Right cardiac atrium (tissue), 5 donors: Measurements from ENCODE around the gene CIROP. TPM values are rescaled to one million over a fixed set of nuclear protein-coding genes. Genes with fewer than 3 reads are reported as not detected.
"Not testable (repeated sequence)": the region's sequence is repeated elsewhere in the genome, so short reads cannot be mapped to it uniquely, and the experiment has no call there.

Experiments used
- ATAC-seq, 2 donors: fragments of 200-7000 bp; cut with Tn5 transposase; one replicate each; pipeline versions ENCODE4 v1.8.0 to v1.9.1; 2020; ENCODE audit warnings: moderate library complexity in 2 of 2, mild to moderate bottlenecking in 1 of 2
- DNase-seq, 3 donors: peaks; one replicate each; pipeline ENCODE4 v3.0.0-alpha.2; 2020
- H3K27ac ChIP-seq: one replicate; pipeline ENCODE4 v1.5.1; 2013; ENCODE audit warnings: mild to moderate bottlenecking, low read length, control low read depth, moderate library complexity
- H3K27me3 ChIP-seq: one replicate; pipeline ENCODE4 v1.6.1; 2013; ENCODE audit not compliant: control insufficient read depth, insufficient read depth
- H3K4me1 ChIP-seq: one replicate; pipeline ENCODE4 v1.6.1; 2013; ENCODE audit warnings: low read length; ENCODE audit not compliant: control insufficient read depth, insufficient read depth
- H3K4me3 ChIP-seq: one replicate; pipeline ENCODE4 v1.5.1; 2013; ENCODE audit warnings: low read length, control low read depth
- H3K9me3 ChIP-seq: one replicate; pipeline ENCODE4 v1.6.1; 2013; ENCODE audit warnings: low read length; ENCODE audit not compliant: control insufficient read depth
- WGBS: extraction: QIAGEN DNeasy Blood & Tissue Kit; methylation state at CpG from one replicate; pipeline ENCODE4 v1.1.7; 2013; 5-methylcytosine and 5-hydroxymethylcytosine counted together
- intact Hi-C, 4 donors: fragments of 100-400 bp; cut with DNase I; formaldehyde crosslinking; loops; one replicate each; pipeline versions ENCODE4 v1.11.0 to v1.14.0; 2022 to 2023
- polyA plus RNA-seq: library from polyadenylated mRNA; stranded (reverse); fragments of 200-250 nt; gene quantifications from one replicate; pipeline ENCODE4 v1.2.3, GENCODE V29; 2013
- total RNA-seq, 4 donors: library from RNA; stranded (reverse); fragmentation: NEBNext Ultra II Directional; extraction: Animal tissue kit (Norgen Biotek cat#: 25700); gene quantifications; one replicate each; pipeline ENCODE4 v1.2.1, GENCODE V29; 2021
- donor health status: healthy with polysubstance abuse.
- donor health status: DM: no; HTN: yes; CAD: no.
- donor health status: DM: no; HTN: no; CAD: no.
- donor health status: DM: no; HTN: yes; CAD: no; lungs with severe emphysema.
- donor health status: DM: yes; HTN: yes; CAD: no.

CIROP gene
- total and polyA plus RNA-seq, 5 donors: not detected

GRCh38 chr14:23112359-23113178 lies 7.8 kb upstream of the CIROP start:
- intact Hi-C loops: no loop called here
- H3K27ac ChIP-seq: no peak overlapping the region
- peaks cover 5% of the 10 kb centered on the region for H3K4me1 ChIP-seq
- DNase-seq (peak in 2 of 3 donors; percentile 71 to 76), ATAC-seq (peak; percentile 64 to 65)
- 34% methylated on average over 12 of the region's 12 CpGs for WGBS
- no peak overlapping the region for H3K4me3 ChIP-seq
- no peaks in the 10 kb centered on the region for H3K9me3 ChIP-seq
- H3K27me3 ChIP-seq: no peaks in the 10 kb centered on the region

- intact Hi-C loops: no loop called here
These were observed 6.0 kb upstream of the CIROP start for GRCh38 chr14:23110579-23111365.

GRCh38 chr14:23109769-23110168 lies 5.0 kb upstream of the CIROP start:
- H3K27me3 ChIP-seq: no peaks in the 10 kb centered on the region
- ATAC-seq: no peak
- H3K4me3 ChIP-seq: no peak overlapping the region
- no peaks in the 10 kb centered on the region for H3K9me3 ChIP-seq
- 86% methylated on average over 1 of the region's 1 CpG for WGBS
- H3K27ac ChIP-seq: no peak overlapping the region
- peaks cover 5% of the 10 kb centered on the region for H3K4me1 ChIP-seq
- DNase-seq: no peak
- intact Hi-C loops: no loop called here

More at GRCh38 chr14:23110579-23111365, 6.0 kb upstream of the CIROP start:
- H3K27me3 ChIP-seq: no peaks in the 10 kb centered on the region
- no peaks in the 10 kb centered on the region for H3K9me3 ChIP-seq
- WGBS: 48% methylated on average over 5 of the region's 5 CpGs
- ATAC-seq (no peak), DNase-seq (no peak)
- H3K4me3 ChIP-seq: no peak overlapping the region
- peaks cover 5% of the 10 kb centered on the region for H3K4me1 ChIP-seq
- no peak overlapping the region for H3K27ac ChIP-seq

- H3K27me3 ChIP-seq, H3K9me3 ChIP-seq, ATAC-seq, H3K4me3 ChIP-seq, H3K4me1 ChIP-seq, intact Hi-C loops, DNase-seq, H3K27ac ChIP-seq: not testable (repeated sequence)
- WGBS: 93% methylated on average over 24 of the region's 24 CpGs
These were observed 3.4 kb upstream of the CIROP start for GRCh38 chr14:23108169-23108568.

GRCh38 chr14:23107620-23108019 lies 2.8 kb upstream of the CIROP start:
- 89% methylated on average over 1 of the region's 5 CpGs for WGBS
- H3K4me1 ChIP-seq, H3K9me3 ChIP-seq, H3K27ac ChIP-seq, DNase-seq, intact Hi-C loops, H3K4me3 ChIP-seq, ATAC-seq, H3K27me3 ChIP-seq: not testable (repeated sequence)

GRCh38 chr14:23106747-23107045 lies 1.9 kb upstream of the CIROP start:
- intact Hi-C loops: no loop called here

GRCh38 chr14:23105348-23105824 lies 597 bp upstream of the CIROP start:
- Histone ChIP-seq H3K4me1 (no peaks in the 10 kb centered on the region), H3K4me3 (no peak overlapping the region), H3K27ac (no peak overlapping the region), H3K27me3 (no peaks in the 10 kb centered on the region), H3K9me3 (no peaks in the 10 kb centered on the region)
- DNase-seq (no peak), ATAC-seq (no peak)
- WGBS: 91% methylated on average over 4 of the region's 4 CpGs
- intact Hi-C loops: no loop called here

More at GRCh38 chr14:23106747-23107045, 1.9 kb upstream of the CIROP start:
- Histone ChIP-seq H3K4me3 (no peak overlapping the region), H3K27me3 (no peaks in the 10 kb centered on the region), H3K27ac (no peak overlapping the region), H3K4me1 (no peaks in the 10 kb centered on the region), H3K9me3 (no peaks in the 10 kb centered on the region)
- no peak for DNase-seq
- ATAC-seq: no peak

GRCh38 chr14:23104070-23104590 lies 659 bp downstream of the CIROP start:
- no peak overlapping the region for H3K4me3 ChIP-seq
- no peaks in the 10 kb centered on the region for H3K9me3 ChIP-seq
- DNase-seq (no peak), ATAC-seq (no peak)
- 79% methylated on average over 6 of the region's 6 CpGs for WGBS
- peaks cover 1% of the 10 kb centered on the region for H3K4me1 ChIP-seq
- intact Hi-C loops: no loop called here
- no peak overlapping the region for H3K27ac ChIP-seq
- no peaks in the 10 kb centered on the region for H3K27me3 ChIP-seq

GRCh38 chr14:23103581-23103980 lies 1.2 kb downstream of the CIROP start:
- DNase-seq (no peak), ATAC-seq (no peak)
- Histone ChIP-seq H3K4me3 (no peak overlapping the region), H3K27ac (no peak overlapping the region), H3K27me3 (no peaks in the 10 kb centered on the region), H3K4me1 (peaks cover 2% of the 10 kb centered on the region), H3K9me3 (no peaks in the 10 kb centered on the region)
- intact Hi-C loops: no loop called here
- WGBS: 83% methylated on average over 4 of the region's 4 CpGs

GRCh38 chr14:23102801-23103200 lies 2.0 kb downstream of the CIROP start:
- 89% methylated on average over 2 of the region's 2 CpGs for WGBS
- H3K27ac ChIP-seq: no peak overlapping the region
- ATAC-seq: no peak
- H3K4me1 ChIP-seq: peaks cover 2% of the 10 kb centered on the region
- DNase-seq: no peak
- no peaks in the 10 kb centered on the region for H3K9me3 ChIP-seq
- no peaks in the 10 kb centered on the region for H3K27me3 ChIP-seq
- intact Hi-C loops: no loop called here
- H3K4me3 ChIP-seq: no peak overlapping the region

GRCh38 chr14:23101986-23102625 lies 2.7 kb downstream of the CIROP start:
- no peak for DNase-seq
- 72% methylated on average over 10 of the region's 10 CpGs for WGBS
- intact Hi-C loops: no loop called here
- peaks cover 2% of the 10 kb centered on the region for H3K4me1 ChIP-seq
- ATAC-seq: no peak
- no peaks in the 10 kb centered on the region for H3K9me3 ChIP-seq
- no peaks in the 10 kb centered on the region for H3K27me3 ChIP-seq
- H3K4me3 ChIP-seq: no peak overlapping the region
- H3K27ac ChIP-seq: no peak overlapping the region
